HG03103 (cell line): ENCODE results near the gene VIT.

Source experiments
- ATAC-seq: cut with Tn5 transposase; IDR thresholded peaks from one replicate; pipeline ENCODE4 v1.9.1; 2021; ENCODE audit warnings: low read depth; ENCODE audit not compliant: unreplicated experiment

Gene VIT, protein sequence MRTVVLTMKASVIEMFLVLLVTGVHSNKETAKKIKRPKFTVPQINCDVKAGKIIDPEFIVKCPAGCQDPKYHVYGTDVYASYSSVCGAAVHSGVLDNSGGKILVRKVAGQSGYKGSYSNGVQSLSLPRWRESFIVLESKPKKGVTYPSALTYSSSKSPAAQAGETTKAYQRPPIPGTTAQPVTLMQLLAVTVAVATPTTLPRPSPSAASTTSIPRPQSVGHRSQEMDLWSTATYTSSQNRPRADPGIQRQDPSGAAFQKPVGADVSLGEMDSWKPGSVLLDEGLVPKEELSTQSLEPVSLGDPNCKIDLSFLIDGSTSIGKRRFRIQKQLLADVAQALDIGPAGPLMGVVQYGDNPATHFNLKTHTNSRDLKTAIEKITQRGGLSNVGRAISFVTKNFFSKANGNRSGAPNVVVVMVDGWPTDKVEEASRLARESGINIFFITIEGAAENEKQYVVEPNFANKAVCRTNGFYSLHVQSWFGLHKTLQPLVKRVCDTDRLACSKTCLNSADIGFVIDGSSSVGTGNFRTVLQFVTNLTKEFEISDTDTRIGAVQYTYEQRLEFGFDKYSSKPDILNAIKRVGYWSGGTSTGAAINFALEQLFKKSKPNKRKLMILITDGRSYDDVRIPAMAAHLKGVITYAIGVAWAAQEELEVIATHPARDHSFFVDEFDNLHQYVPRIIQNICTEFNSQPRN

DNA sequence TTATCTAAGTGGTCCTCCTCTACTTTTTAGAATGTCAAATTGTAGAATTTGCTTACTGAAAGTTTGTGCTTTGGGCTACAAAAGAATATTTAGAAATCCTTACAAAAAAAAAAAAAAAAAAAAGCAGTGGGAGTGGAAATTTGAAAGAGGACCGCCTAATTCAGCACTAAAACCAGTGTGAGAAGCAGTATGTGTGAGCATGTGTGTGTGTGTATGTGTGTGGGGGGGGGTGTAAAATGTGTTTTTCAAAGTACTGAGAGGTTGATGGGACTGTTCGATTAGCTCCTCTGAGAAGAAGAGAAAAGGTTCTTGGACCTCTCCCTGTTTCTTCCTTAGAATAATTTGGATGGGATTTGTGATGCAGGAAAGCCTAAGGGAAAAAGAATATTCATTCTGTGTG is at the start of gene VIT:
VIT (plus strand) TSS at position 175 of the 400 bp plus-strand sequence. CDS start 19,664 bp downstream, outside the sequence.
- no peak for ATAC-seq

DNA sequence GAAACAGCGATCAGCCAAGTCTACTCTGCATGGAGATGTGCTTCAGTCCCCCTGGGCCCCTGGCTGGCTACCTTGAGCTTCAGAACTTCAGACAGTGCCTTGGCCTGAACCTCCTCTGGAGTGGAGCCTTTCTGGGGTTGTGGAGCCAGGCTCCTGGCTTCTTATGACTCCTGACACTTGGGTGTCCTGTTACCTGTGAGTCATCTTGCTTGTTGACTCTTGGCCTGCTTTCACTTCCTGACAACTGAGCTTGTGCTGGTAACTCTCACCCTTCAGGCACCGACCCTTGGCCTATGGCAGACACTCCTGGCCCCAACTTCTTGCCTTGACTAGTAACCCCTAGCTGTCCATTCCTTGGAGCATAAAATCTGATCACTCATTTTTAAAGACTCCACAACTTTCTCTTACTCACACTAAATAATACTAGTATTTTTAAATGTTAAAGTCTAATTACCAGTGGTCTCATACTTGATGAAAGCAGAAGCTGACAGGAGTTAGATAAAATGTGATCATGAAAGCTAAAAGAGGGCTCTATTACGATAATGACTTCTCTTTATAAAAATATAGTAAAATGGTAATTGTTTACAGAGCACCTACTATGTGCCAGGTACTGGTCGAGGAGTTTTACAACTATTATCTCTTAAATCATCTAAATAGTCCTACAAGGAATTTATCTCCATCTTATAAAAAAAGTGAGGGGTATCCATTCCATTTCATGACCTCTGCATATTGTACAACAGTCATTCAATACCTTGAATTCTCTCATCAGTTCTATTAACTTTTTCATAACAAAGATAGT is 46.3 kb upstream of the VIT start:
- peak; percentile 87 for ATAC-seq

DNA sequence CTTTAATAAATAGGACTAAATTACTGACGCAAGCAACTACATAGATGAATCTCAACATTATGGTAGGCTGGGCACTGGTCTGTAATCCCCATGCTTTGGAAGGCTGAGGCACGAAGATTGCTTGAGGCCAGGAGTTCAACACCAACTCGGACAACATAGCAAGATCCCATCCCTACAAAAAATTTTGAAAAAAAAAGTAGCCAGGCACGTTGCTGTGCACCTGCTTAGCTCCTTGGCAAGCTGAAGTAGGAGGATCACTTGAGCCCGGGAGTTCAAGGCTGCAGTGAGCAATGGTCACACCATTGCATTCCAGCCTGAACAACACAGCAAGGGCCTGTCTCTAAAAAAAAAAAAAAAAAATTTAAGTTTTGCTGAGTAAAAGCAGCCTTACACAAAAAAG is 43.4 kb upstream of the VIT start:
- ATAC-seq: no peak

DNA sequence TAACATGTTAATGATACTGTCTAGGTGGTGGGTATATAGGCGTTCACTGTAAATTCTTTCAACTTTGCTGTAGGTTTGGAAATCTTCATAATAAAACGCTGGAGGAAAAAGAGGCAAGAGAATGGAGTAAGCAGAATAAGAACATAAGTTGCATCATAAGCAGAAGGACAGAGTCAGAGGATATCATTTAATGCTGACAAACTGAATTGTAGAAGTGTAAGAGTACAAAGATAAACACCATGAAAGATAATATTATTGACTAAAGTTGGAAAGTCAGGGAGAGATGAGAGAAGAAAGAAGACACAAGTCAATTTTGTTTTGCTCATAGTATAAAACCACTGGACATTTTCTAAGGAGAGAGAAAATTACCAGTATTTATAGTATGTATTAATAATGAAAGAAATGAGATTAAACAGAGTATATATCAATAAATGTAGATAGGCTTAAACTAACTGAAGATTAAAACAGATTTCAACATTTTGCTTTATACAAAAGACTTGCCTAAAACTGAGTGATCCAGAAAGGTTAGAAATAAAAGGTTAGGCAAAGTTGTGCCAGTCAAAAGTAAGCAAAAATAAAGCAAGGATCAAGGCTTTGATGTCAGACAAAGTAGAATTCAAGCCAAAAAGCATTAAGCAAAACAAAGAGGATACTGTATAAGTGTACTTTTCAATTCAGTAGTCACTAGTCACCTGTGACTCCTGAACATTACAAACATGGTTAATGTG is 42.4 kb upstream of the VIT start:
- no peak for ATAC-seq

DNA sequence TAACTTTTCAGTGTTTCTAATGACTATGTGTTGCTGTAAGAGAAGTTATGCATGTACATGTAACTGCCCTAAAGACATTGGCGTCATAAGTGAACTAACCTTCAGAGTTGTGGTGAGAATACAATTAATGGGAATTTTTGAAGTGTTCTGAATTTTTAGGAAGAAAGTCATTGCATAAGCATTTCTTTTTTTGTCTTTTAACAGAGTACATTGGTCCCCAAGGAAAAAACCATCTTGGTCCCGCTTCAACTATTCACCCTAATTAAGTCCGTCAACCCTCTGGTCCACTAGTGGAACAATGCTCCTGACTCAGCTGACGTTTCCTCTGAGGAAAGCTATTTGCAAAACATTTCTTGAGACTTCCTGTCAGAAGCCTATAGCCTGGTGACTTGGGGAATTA is 41.1 kb upstream of the VIT start:
- ATAC-seq: no peak

DNA sequence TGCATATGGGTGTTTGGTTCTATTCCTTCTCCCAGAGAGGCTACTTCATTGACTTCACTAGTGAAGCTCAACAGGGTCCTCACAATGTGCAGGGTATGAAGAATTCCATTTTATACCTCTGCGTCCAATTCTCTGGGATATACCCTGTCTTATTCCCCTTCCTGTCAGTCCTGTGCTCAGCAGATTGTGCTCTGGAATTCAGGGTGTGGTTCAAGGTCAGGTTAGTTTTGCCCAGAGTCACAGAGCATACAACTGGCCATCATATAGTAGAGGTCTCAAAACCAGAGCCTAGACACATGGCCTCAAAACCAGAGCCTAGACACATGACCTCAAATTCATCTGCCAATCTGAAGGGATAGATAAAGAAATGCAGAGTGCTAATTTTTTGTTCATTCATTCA is 38.8 kb upstream of the VIT start:
- ATAC-seq: no peak

DNA sequence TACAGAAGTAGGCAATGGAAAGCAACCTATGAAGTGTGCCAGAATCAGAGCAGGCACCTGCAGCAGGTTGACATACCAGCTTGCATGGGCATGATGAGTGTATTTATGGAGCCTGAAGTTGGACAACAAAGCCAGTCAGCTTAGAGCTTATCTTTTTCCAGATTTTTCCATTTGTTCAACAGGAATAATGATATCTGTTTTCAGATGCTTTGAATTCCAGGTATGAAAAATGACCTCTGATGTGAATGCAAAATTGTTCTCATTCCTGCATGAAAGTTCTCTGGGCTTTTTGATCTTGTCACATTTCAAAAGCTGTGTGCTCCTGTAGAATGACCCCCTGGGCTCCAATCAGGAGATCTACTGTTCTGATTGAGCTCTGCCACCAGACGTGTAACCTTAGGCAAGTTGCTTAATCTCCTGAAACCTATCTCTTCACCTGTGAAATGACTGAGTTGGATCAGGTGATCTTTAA is 38.2 kb upstream of the VIT start:
- no peak for ATAC-seq

DNA sequence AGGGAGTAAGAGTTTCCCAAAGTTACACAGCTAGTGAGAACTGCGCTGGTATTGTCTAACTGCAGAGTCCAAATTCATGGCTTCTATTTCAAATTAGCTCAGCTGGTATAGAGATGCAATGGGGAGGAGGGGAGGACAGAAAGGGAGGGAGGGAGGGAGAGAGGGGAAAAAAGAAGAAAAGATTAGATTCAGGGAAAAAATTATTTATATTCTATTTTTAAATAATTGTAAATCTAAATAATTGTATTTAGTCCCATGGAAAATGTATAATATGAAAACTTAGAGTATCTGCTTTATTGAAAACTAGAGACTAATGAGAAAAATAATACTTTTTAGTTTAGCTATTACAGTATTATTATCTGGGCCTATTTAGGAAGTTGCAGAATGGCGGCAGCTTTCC is 37.3 kb upstream of the VIT start:
- no peak for ATAC-seq

DNA sequence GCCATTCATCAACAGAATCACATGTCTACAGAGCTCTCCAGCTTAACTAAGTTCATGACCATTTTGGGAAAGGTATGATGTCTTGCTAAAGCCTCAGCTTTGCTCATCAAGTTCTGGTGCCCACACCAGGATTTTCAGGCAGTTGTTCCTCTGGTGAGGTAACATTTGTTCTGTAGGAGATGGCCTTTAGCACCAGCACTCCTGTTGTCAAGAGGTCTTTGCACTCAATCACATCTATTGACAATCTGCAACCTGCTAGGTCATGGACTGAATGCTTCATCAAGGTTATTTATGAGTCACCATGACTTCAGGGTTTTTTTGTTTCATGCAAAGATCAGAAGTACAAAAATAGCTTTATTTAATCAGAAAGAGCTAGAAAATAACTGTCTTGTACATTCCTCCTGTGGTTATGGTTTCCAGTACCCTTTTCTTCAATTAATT is 36.6 kb upstream of the VIT start:
- peak; percentile 52 for ATAC-seq

DNA sequence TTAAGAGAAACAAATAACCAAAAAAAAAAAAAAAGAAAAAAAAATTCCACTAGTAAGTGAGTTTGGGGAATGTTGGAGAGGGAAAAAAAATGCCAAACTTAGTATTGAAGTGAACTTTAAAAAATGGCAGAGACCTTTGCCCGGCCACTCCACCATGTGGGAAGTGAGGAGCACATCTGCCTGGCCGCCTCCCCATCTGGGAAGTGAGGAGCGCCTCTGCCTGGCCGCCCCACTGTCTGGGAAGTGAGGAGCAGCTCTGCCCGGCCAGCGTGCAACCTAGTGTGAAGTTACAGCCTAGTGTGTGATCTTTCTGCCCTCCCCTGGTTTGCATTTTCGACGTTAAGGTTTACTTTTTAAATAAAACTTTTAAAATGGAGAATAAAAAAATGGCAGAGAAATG is 33.9 kb upstream of the VIT start:
- ATAC-seq: no peak

DNA sequence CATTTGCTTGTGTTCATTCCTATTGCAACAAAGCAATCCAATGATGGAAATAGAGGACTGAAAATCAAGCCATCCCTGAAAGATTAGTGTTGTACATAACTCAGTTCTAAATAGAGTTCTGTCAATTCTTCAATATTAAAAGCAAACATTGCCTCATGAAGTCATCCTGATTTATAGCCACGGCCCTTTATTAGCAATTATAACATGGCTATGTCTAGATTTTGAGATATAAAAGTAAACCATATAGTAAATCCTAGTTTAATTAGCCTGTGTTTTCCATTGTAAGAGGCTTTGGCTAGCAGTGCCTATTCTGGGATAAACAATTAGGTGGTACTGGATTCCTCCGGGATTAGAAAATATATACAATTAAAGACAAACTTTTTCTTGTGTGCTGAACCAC is 33.2 kb upstream of the VIT start:
- ATAC-seq: no peak

DNA sequence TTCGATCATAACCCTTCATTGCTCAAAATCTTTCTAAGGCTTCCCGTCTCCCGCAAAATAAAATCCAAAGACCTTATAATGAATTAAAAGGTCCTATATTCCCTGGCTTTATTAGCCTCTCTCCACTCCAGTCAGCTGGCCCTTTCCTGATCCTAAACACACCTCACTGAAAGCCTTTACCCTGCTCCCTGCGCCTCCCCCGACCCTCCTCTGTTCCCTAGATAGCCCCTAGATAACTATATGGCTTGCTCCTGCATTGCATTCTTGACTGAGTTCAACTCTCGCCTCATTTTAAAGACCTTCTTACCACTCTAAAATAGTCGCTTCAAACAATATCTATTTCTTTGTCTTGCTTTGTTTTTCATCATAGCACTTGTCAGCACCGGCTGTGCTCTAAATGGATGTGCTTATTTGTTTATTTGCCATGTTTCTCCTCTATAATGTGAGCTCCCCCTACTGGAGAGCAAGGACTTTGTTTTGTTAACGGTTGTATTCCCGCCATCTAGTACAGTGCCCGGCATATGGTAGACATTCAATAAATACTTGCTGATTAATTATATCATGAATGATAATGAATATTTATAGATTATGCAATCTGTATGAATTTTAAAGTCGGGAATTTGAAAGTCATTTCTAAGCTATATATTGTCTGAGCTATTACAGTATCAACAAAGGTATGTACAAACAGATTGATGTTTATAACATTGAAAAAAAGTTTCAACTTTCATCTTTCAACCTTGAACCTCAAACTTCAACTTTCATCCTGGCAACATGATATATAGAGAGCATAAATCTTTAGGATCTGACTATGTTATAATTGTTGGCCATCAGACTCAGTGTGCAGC is 32.4 kb upstream of the VIT start:
- ATAC-seq: peak; percentile 91

DNA sequence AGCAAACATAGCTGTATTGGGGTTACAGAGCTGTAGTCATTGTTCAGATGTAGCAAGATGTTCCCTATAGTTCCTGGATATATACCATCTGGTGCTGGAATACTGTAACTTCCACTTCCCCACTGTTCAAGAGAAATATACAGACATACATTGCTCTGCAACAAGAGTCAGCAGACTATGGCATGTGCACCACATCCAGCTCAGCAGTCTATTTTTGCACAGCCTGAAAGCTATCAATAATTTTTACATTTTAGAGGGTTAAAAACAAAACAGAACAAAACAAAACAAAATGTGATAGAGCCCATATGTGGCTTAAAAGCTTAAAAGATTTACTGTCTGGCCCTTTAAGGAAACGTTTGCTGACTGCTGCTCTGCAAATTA is 31.8 kb upstream of the VIT start:
- ATAC-seq: no peak

DNA sequence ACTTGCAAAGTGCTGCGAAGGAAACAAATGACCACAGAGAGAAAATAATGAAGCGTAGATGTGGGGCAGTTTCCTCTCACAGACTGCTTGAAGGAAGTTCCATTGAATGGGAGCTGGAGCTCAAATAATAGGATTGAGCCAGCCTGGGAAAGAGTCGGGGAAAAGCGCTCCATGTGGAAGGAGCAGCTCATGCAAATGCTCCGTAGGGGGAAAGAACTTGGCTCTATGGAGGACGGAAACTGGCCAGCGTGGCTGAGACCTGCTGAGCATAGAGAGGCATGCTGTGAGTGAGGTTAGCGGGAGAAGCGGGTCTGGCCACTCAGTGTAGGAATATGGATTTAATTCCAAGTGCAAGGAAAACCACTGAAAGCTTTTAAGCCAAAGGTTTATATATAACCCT is 28.6 kb upstream of the VIT start:
- ATAC-seq: no peak

DNA sequence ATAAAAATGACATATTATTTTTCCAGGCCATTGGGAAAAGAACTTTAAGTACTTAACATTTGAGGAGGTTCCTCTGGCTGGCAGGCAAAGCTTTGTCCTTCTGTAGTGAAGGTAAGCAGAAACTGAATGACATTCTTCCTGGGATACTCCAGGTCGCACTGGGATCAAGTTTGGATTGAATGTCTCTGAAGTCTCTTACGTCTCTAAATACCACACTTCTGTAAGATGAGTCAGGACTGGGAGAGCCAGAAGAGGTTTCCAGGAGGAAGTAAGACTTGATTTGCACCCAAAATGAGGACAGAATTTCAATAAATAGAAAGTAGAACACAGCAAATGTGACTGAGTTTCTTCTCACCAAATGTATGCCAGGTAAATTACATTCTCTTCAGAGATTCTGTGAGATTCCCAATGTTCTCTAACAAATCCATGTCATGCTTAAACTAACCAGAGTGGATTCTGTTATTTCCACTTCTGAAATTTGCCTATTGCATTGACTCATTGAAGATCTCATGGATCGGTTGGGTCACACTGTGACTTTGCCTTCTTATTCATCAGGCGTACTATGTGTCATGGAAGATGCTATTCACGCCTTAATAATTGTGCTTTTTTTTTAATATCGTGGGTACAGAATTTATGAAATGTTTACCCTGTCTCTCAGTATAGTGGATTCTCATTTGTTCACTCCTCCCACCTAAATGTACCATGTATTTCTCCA is 25.5 kb upstream of the VIT start:
- ATAC-seq: no peak

DNA sequence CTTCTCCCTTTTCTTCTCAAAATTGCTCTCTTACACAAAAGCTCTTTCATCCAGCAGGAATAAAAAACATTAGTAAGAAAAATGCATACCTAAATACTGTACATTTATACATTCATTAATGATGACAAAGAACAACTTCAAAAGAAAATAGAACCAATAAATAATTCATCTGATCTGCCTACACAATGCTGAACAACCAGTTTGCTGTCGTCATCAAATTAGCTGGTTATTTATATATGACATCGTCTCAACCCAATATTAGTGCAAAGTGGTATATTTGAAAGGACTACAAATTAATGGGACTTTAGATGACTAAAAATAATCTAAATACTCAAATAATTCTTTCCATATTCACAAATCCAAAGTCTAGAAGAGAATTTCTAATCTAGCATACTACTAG is 24.8 kb upstream of the VIT start:
- no peak for ATAC-seq

DNA sequence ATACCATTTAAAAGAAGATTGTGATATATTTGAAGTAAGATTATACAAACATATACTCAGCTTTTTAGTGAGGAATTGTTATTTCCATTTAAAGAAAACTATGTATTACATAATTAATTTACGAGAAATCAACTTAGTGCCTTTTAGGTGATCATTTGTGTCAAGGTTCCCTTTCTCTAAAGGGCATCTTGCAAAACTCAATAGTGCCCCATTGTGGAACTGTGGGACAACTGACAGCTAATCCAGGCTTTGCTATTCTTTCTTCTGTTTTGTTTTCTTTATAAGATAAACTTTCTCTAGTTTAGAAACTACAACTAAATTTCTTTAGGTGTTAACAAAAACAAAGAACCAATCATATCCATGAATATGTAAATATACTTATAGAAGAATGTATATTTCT is 24.3 kb upstream of the VIT start:
- no peak for ATAC-seq

DNA sequence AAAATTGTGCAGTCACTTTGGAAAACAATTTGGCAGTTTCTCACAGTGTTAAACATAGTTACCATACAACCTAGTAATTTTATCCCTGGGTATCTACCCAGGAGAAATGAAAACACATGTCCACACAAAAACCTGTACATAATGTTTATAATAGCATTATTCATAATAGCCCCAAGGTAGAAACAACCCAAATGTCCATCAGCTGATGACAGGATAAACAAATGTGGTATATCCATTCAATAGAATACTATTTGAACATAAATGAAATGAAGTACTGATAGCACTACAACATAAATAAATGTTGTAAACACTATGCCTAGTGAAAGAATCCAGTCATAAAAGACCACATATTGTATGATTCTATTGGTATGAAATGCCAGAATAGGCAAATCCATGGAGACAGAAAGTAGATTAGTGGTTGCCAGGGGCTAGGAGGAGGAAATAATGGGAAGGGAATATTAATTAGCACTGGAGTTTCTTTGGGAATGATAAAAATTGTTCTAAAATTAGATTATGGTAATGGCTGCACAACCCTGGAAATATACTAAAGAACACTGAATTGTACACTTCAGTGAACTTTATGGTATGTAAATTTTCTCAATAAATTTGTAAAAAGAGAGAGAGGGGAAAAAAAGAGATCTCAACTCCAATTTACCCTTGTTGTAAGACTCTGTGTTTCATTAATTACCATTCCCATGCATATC is 20.8 kb upstream of the VIT start:
- ATAC-seq: no peak
